Stimulated activated CD8-positive, alpha-beta memory T cell treated with anti-CD3 and anti-CD28 coated beads, Interleukin-15, amount 100 ng/mL, for 24 hours (primary cell): Measurements from ENCODE around the gene FOXJ3.

Experiments
- DNase-seq: peaks from one replicate; pipeline ENCODE4 v3.0.0-alpha.2; 2020; ENCODE audit warnings: low read depth

Gene FOXJ3

GRCh38 chr1:42335050-42335808 is at the start of gene FOXJ3:
TSS of gene FOXJ3 (minus strand) at chr1:42335235. CDS start at chr1:42311093, 24,142 bp downstream.
- DNase-seq, result peak; percentile 83

- DNase-seq, result no peak
Measured at GRCh38 chr1:42381280-42381673, 46.2 kb upstream of the FOXJ3 start.

- DNase-seq, result peak; percentile 16
Measured at GRCh38 chr1:42380586-42381279, 45.7 kb upstream of the FOXJ3 start, which contains the start of gene RIMKLA. TSS of gene RIMKLA (plus strand) at chr1:42380792. CDS start at chr1:42380935, 143 bp downstream.

- no peak for DNase-seq
Measured at GRCh38 chr1:42379794-42380585, 45.0 kb upstream of the FOXJ3 start.

GRCh38 chr1:42372796-42373195 is 37.8 kb upstream of the FOXJ3 start:
- no peak for DNase-seq

GRCh38 chr1:42370876-42371549 is 36.0 kb upstream of the FOXJ3 start:
- no peak for DNase-seq

- DNase-seq, result no peak
Measured at GRCh38 chr1:42369471-42369870, 34.4 kb upstream of the FOXJ3 start.

- no peak for DNase-seq
Measured at GRCh38 chr1:42368096-42368795, 33.2 kb upstream of the FOXJ3 start.

- no peak for DNase-seq
Measured at GRCh38 chr1:42365118-42365517, 30.1 kb upstream of the FOXJ3 start.

- DNase-seq, result no peak
Measured at GRCh38 chr1:42364542-42364941, 29.5 kb upstream of the FOXJ3 start.

GRCh38 chr1:42364089-42364488 is 29.1 kb upstream of the FOXJ3 start:
- DNase-seq, result no peak

GRCh38 chr1:42359466-42359865 is 24.4 kb upstream of the FOXJ3 start:
- no peak for DNase-seq

GRCh38 chr1:42358791-42359190 is 23.8 kb upstream of the FOXJ3 start:
- DNase-seq, result no peak

- DNase-seq, result no peak
Measured at GRCh38 chr1:42350086-42350485, 15.1 kb upstream of the FOXJ3 start.

GRCh38 chr1:42348498-42348897 is 13.5 kb upstream of the FOXJ3 start:
- no peak for DNase-seq

GRCh38 chr1:42343049-42343448 is 8.0 kb upstream of the FOXJ3 start:
- DNase-seq, result no peak

- DNase-seq, result no peak
Measured at GRCh38 chr1:42340901-42341300, 5.9 kb upstream of the FOXJ3 start.

- no peak for DNase-seq
Measured at GRCh38 chr1:42340093-42340492, 5.1 kb upstream of the FOXJ3 start.

- no peak for DNase-seq
Measured at GRCh38 chr1:42336978-42337377, 1.9 kb upstream of the FOXJ3 start.

GRCh38 chr1:42335809-42336518 is 929 bp upstream of the FOXJ3 start:
- DNase-seq, result no peak
